ENCODE measurements around the gene CARD11. TPM values are rescaled to one million over a fixed set of nuclear protein-coding genes. Genes with fewer than 3 reads are reported as not detected.

The CARD11 gene
- polyA plus RNA-seq, 1 donor from 2014 or later: not detected

DNA sequence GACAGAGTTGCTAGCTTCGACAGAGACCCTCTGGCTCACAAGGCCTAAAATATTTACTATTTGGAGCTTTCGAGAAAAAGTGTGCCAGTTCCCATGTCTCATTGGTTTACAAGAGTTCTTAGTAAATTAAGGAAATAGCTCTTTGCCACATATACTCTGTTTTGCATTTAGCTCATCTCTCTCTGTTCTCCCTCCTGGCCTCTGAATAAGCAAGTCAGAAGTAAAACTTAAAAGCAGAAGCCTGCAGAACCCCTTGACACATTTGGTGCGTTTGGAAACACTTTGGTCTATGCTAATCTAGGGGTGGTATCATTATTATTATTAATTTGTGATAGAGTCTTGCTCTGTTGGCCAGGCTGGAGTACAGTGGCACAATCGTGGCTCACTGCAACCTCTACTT, 6.4 kb downstream of the CARD11 start:
- Histone ChIP-seq H3K27ac (ENCODE audit: low read length) (no peak overlapping the region), H3K9me3 (ENCODE audit: low read length) (no peaks in the 10 kb centered on the region), H3K4me2 (ENCODE audit: low read length) (no peak overlapping the region), H3K9ac (ENCODE audit: low read length) (no peak overlapping the region), H4K20me1 (ENCODE audit: insufficient read depth) (no peaks in the 10 kb centered on the region), H3F3A (ENCODE audit: insufficient read depth, low read length, poor library complexity, severe bottlenecking) (no peaks in the 10 kb centered on the region), H3K79me2 (replicated peaks; ENCODE audit: insufficient read depth, low read length) (no peaks in the 10 kb centered on the region), H3K4me3 (ENCODE audit: low read length) (no peak overlapping the region), H2AFZ (ENCODE audit: low read depth, low read length) (no peak overlapping the region), H3K9me2 (ENCODE audit: insufficient read depth, low read length) (no peaks in the 10 kb centered on the region), H3K27me3 (ENCODE audit: insufficient read depth, low read depth, low read length) (no peaks in the 10 kb centered on the region), H3K36me3 (ENCODE audit: insufficient read depth, low read length) (no peaks in the 10 kb centered on the region)
- TF ChIP-seq, protein P1, sequence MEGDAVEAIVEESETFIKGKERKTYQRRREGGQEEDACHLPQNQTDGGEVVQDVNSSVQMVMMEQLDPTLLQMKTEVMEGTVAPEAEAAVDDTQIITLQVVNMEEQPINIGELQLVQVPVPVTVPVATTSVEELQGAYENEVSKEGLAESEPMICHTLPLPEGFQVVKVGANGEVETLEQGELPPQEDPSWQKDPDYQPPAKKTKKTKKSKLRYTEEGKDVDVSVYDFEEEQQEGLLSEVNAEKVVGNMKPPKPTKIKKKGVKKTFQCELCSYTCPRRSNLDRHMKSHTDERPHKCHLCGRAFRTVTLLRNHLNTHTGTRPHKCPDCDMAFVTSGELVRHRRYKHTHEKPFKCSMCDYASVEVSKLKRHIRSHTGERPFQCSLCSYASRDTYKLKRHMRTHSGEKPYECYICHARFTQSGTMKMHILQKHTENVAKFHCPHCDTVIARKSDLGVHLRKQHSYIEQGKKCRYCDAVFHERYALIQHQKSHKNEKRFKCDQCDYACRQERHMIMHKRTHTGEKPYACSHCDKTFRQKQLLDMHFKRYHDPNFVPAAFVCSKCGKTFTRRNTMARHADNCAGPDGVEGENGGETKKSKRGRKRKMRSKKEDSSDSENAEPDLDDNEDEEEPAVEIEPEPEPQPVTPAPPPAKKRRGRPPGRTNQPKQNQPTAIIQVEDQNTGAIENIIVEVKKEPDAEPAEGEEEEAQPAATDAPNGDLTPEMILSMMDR (IDR thresholded peaks at IDR 0.05; ENCODE audit: poor library complexity, severe bottlenecking): no peak
- no peak for TF ChIP-seq RAD21 (conservative IDR thresholded peaks at IDR 0.05)
- no peak for TF ChIP-seq MXI1 (conservative IDR thresholded peaks at IDR 0.05; ENCODE audit: poor library complexity, severe bottlenecking)
- TF ChIP-seq EZH2 (IDR thresholded peaks at IDR 0.05; ENCODE audit: borderline replicate concordance, insufficient read depth, low read length, poor library complexity, severe bottlenecking): no peak

DNA sequence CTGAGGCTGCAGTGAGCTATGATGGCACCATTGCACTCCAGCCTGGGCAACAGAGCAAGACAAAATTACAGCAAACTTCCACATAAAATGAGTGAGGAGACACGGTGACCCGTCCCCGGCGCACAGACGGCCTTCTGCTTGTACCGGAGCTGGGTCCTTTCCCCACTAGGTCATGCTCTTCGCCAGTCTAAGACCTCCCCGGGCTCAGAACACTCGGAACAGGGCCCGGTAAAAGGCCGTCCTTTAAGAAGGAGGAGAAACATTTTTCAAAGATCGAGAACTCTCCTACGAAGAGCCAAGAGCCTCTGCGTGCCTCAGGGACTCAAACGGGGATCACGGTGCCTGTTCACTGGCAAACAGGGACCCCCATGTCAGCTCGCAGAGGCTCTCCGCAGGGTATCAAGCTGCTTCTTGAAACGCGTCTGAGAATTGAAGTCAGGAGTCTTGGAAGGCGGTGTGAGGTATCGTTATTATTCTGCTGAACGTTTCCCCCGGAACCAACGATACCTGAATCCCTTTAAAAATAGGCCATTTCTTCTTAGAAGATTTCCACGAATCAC, 9.0 kb downstream of the CARD11 start:
- H3K9me3 ChIP-seq (ENCODE audit: low read length): no peaks in the 10 kb centered on the region
- no peak overlapping the region for H3K4me2 ChIP-seq (ENCODE audit: low read length)
- no peak overlapping the region for H3K9ac ChIP-seq (ENCODE audit: low read length)
- no peaks in the 10 kb centered on the region for H3K36me3 ChIP-seq (ENCODE audit: insufficient read depth, low read length)
- H3F3A ChIP-seq (ENCODE audit: insufficient read depth, low read length, poor library complexity, severe bottlenecking): no peaks in the 10 kb centered on the region
- H3K9me2 ChIP-seq (ENCODE audit: insufficient read depth, low read length): no peaks in the 10 kb centered on the region
- H3K4me3 ChIP-seq (ENCODE audit: low read length): no peak overlapping the region
- H2AFZ ChIP-seq (ENCODE audit: low read depth, low read length): no peak overlapping the region
- H3K27me3 ChIP-seq (ENCODE audit: insufficient read depth, low read depth, low read length): no peaks in the 10 kb centered on the region
- TF ChIP-seq MXI1 (conservative IDR thresholded peaks at IDR 0.05; ENCODE audit: poor library complexity, severe bottlenecking) (no peak), RAD21 (conservative IDR thresholded peaks at IDR 0.05) (no peak), EP300 (conservative IDR thresholded peaks at IDR 0.05; ENCODE audit: poor library complexity, severe bottlenecking) (no peak), EZH2 (IDR thresholded peaks at IDR 0.05; ENCODE audit: borderline replicate concordance, insufficient read depth, low read length, poor library complexity, severe bottlenecking) (no peak), POLR2AphosphoS5 (IDR thresholded peaks at IDR 0.05) (no peak), SMC3 (conservative IDR thresholded peaks at IDR 0.05; ENCODE audit: poor library complexity) (no peak), TAF1 (IDR thresholded peaks at IDR 0.05; ENCODE audit: low read depth) (no peak)
- TF ChIP-seq, protein P2, sequence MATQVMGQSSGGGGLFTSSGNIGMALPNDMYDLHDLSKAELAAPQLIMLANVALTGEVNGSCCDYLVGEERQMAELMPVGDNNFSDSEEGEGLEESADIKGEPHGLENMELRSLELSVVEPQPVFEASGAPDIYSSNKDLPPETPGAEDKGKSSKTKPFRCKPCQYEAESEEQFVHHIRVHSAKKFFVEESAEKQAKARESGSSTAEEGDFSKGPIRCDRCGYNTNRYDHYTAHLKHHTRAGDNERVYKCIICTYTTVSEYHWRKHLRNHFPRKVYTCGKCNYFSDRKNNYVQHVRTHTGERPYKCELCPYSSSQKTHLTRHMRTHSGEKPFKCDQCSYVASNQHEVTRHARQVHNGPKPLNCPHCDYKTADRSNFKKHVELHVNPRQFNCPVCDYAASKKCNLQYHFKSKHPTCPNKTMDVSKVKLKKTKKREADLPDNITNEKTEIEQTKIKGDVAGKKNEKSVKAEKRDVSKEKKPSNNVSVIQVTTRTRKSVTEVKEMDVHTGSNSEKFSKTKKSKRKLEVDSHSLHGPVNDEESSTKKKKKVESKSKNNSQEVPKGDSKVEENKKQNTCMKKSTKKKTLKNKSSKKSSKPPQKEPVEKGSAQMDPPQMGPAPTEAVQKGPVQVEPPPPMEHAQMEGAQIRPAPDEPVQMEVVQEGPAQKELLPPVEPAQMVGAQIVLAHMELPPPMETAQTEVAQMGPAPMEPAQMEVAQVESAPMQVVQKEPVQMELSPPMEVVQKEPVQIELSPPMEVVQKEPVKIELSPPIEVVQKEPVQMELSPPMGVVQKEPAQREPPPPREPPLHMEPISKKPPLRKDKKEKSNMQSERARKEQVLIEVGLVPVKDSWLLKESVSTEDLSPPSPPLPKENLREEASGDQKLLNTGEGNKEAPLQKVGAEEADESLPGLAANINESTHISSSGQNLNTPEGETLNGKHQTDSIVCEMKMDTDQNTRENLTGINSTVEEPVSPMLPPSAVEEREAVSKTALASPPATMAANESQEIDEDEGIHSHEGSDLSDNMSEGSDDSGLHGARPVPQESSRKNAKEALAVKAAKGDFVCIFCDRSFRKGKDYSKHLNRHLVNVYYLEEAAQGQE (IDR thresholded peaks at IDR 0.05; ENCODE audit: borderline replicate concordance): no peak
- TF ChIP-seq, protein P1 (IDR thresholded peaks at IDR 0.05; ENCODE audit: poor library complexity, severe bottlenecking): no peak
- H4K20me1 ChIP-seq (ENCODE audit: insufficient read depth): no peaks in the 10 kb centered on the region
- H3K27ac ChIP-seq (ENCODE audit: low read length): no peak overlapping the region
- H3K79me2 ChIP-seq (replicated peaks; ENCODE audit: insufficient read depth, low read length): no peaks in the 10 kb centered on the region
